Activated naive CD8-positive, alpha-beta T cell treated with anti-CD3 and anti-CD28 coated beads, Interleukin-2, amount 50 U/mL, for 16 hours (primary cell): Measurements from ENCODE around the gene MDFI.

Experiments used
- DNase-seq: peaks from one replicate; pipeline ENCODE4 v3.0.0-alpha.2; 2020; ENCODE audit warnings: low read depth, low spot score

Gene MDFI

GRCh38 chr6:41649596-41649995, 11.3 kb downstream of the MDFI start:
- no peak for DNase-seq

DNA sequence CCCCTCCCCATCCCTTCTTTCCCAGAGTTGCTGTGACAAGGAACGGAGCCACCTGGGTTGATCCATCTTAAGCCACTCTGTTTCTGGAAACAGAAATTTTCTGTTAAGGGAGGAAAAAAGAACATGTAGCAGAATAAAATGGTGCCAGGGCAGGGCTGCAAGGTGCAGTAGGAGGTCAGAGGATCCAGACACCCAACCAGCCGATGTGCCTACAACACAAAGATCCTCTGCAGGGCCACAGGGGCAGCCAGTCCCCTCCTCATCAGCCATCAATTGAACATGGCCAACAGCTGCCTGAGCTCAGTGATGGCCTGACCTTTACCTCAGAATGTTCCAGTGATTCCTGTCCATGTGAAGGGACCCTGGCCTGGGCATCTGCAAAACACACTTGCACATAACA, 11.9 kb downstream of the MDFI start:
- no peak for DNase-seq

- DNase-seq: no peak
Observed at GRCh38 chr6:41651246-41651961, 13.1 kb downstream of the MDFI start.

DNA sequence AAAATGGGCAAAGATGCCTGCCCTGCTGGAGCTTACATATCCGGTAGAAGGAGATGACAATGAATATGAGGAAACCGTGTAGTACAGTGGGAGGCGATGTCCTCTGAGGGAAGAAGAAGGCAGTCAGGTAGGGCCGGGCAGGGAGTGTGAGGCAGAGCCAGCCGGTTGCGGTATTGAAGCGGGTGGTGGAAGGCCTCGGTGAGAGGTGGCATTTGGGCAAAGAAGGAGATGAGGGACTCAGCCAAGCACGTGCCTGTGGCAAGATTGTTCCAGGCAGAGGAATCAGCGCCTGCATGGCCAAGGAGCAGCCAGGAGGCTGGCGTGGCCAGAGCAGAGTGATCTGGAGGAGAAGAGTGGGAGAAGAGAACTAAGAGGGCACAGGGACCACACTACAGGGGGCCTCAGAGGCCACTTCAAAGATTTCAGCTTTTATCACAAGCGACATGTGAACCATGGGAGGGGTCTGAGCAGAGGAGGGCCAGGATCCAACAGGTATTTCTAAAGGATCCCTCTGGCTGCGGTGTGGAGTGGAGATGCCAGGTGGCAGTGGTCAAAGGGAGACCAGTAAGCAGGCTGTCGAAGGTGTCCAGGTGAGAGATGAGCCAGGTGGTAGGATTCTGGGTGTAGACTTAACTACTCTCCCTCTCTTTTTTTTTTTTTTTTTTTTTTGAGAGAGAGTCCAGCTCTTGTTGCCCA, 13.8 kb downstream of the MDFI start:
- no peak for DNase-seq

DNA sequence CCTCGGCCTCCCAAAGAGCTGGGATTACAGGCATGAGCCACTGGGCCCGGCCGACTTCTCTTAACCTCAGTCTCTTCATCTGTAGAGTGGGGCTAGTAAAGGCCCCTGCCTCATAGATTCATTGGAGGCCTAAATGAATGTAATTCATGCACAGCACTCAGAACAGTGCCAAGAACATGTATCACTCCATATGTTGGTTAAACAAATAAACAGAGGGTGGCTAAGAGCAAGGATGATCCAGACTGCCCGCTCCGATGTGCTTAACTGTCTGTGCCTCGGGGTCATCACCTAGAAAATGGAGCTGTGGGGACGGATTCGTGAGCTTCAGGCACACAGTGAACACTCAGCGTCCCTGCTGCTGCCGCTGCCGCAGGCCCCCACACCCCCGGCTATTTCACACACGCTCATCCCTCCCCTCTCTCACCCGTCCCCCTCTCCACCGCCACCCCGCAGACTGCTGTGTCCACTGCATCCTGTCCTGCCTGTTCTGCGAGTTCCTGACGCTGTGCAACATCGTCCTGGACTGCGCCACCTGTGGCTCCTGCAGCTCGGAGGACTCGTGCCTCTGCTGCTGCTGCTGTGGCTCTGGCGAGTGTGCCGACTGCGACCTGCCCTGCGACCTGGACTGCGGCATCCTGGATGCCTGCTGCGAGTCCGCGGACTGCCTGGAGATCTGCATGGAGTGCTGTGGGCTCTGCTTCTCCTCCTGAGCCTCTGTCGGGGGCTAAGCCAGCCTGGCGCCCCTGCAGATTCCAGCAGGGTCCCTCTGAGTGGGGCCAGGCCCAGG, 14.8 kb downstream of the MDFI start:
- DNase-seq: no peak

DNA sequence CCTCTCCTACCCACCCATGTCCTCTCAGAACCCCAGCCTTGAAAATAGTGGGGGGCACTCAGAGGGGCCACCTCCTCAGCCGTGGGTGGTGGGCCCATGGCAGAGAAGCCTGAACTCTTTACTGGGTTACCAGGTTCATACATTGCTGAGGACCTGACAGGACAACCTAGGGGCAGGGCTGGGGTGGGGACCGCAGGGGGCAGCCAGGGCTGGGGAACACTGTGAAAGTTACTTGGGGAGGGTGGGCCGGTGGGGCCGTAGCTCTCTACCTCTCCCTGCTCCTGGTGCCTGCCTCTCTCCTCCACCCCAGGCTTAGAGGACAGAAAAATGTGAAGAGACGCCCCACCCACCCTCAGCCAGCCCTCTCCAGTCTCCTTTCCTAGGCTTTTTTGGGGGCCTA, 15.4 kb downstream of the MDFI start:
- no peak for DNase-seq

DNA sequence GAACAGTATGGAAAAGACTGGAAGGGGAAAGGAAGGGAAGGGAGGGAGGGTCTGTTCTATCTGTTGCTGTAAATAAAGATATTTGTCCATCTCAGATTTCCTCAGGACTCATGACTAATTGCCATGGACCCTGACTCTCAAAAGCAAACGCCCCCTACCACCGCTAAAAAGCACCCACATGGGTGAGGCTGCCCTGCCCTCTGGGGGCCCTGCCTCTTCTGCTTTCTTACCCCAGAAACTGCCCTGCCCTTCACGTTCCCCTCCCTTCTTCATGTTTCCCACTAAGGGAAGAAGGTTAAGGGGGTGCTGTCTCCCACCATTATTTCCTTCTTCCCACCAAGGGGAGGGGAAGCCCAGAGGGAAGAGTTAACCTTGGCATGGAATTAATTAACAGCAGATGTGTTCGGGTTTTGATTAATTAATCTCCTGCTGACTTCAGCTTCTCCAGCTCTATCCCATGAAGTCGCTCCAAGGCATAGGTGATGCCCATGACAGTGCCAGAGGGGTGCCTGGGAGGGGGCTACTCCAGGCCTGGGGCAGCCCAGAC, 16.0 kb downstream of the MDFI start:
- no peak for DNase-seq

DNA sequence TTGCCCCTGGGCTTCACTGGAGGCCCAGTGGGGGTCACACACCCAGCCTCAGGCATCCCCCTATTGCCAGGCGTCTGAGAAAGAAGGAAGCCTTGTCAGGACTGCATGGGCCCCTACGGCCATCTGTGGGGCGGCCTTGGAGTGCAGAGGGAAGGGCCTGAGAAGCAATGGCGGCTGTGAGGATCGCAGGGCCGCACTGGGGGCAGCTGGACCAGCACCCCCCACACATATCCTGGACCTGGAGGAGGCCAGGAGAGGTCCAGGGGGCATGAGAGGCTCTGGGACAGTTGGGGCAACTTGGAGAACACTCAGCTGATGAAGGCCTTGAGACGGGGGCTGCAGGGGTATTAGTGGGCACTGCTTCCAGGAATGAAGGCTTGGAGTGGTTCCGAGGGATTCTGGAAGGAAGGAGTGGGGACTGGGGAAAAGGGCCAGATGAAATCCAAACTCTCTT, 16.5 kb downstream of the MDFI start:
- DNase-seq: no peak

DNA sequence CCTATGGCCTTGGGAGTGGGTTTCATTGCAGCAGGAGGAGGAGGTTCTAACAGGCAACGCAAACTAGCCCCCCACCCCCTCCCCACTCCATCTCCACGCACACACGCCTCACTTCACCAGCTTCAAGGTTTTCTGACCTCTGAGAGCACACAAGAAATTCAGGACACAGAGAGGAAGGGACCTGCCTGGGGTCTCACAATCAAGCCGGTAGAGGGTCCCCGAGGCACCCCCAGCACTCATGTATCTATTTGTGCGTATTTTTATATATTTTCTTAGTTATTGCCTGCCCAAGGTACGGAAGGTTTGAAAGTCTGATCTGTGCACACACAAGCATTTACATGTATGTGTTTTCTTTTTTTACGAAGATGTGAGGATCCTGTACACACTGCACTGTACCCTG, 16.9 kb downstream of the MDFI start:
- DNase-seq: no peak

DNA sequence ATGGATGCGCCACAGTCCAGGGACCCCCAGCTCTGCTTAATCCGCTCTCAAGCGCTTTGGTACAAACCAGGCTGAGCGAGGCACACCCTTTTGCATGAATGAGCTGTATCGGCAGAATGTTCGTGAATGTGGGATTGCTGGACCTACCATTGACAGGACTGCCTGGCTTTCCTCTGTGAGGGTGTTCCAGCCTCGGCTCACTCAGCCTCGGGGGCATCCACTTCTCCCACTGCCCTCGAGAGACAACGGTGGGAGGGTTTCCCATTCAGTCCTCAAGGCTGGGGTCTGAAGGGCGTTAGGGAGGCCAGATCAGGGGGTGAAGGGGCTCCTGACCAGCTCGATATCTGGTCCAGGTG, 17.4 kb downstream of the MDFI start:
- DNase-seq: no peak

DNA sequence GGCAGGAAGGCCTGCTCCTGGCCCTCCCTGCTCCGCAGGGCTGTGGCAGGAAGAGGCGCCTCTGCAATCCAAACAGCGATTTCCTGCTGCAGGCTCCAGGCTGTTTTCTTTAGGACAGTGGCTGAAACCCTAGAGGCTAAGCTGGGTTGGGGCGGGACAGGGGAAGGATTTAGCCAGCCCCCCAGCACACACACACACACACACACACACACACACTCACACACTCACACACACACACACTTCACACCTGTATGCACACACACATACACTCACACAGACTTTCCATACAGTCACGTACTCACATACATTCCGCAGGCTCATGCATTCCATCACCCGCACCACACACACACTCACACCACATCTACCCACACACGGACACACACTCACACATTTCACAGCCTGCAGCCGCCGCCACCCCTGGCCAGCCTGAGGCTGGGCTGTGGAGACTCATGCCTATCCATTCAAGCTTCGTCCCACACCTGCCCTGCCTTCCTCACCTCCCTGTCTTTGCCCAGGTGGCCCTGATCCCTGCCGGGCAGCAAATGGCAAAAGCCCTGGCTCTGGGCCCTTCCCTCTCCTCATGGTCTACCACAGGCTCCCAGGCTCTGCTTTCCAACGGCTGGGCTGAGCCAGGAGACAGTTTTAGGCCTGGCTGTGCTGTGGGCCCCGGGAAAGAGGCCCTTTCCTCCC, 17.9 kb downstream of the MDFI start:
- DNase-seq: no peak

DNA sequence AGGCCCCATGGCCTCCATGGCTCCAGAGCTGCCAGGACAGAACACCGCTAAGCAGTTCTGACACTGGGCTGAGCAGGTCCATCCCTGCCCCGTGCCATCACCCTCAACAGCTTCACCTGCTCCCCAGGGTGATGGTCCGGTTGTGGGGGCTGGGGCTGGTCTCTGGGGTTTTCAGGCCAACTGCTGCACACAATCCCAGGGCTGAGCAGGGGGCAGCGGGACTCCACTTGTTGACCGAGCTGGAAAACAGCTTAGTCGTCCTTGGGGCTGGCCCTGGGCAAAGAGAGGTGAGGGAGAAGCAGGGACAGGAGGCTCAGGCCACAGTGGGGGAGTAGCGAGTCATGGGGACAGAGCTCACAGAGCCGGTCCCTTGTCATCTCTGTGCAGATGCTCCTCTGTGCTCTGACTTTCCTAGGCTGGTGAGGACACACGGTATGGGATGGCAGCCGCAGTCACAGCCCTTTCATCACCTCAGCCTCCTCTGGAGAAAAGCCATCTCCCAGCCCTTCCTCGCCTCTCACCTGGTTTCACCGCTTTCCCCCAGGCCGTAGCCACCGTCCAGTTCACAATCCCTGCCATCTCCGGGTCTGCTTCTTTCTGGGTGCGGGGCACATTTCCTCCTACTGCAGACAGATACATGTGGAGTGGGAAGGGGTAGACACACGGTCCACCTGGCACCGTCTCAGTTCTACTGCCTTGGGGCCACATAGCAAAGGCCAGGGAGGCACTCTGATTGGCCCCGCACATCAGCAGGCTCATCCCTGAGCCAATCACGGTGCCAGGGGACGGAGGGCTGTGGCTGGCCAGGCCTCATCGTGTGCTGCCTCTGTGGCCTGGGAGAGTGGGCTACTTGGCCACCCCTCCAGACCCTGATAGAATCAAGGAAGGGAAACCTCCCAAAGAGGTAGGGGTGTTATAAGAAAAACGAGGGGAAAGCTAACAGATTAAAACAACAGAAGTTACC, 19.1 kb downstream of the MDFI start:
- DNase-seq: no peak

DNA sequence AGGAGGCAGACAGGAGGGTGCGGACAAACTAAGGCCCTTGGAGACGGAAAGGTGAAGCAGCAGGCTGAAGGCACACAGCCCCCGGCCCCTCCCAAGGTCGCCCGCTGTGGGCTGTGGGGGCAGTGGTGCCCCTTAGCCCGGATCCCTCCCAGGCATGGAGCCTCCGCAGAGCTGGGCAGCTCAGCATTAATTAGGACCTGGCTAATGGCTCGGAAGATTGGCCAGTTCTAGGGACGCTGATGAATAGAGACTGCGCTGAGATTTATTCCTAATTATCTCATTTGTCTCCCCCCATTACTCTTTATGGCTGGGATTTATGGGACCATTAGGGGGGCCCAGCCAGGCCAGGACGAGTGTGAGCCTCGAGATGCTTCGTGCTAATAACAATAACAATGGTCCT, 20.4 kb downstream of the MDFI start:
- no peak for DNase-seq

DNA sequence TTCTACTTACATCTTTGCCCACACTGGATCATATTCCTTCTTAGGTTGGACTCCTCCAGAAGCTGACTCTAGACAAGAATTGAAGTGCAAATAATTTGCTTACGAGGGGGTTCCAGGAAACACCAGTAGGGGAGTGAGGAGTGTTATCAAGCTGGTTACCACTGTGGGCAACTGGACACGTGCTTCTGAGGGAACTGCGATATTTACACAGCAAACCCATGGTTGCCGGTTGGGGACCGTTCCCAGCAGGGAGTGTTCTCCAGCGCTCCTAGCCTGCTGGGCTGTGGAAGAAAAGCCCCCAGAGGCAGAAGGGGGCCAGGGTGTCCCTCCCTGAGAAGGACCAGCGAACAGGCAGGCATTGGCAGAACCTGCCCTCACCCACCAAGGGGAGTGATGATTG, 21.7 kb downstream of the MDFI start:
- DNase-seq: no peak

DNA sequence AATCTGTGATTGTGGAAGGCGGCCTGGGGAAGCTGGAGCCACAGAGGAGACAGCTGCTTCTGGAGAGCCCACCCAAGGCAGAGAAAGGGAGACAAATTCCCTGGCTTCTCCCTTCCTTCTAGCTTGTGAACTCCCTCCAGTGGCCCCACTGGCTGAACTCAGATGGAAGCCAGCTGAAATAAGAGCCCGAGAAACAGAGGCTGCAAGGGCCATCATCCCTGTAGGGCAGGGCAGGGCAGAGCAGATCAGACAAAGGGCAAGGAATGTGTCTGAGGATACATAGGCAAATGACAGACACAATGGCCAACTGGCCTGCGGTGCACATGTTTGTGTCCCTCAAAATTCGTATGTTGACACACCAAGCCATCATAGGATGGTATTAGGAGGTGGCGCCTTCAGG, 25.3 kb downstream of the MDFI start:
- DNase-seq: no peak

- no peak for DNase-seq
Observed at GRCh38 chr6:41664271-41664670, 26.0 kb downstream of the MDFI start.

DNA sequence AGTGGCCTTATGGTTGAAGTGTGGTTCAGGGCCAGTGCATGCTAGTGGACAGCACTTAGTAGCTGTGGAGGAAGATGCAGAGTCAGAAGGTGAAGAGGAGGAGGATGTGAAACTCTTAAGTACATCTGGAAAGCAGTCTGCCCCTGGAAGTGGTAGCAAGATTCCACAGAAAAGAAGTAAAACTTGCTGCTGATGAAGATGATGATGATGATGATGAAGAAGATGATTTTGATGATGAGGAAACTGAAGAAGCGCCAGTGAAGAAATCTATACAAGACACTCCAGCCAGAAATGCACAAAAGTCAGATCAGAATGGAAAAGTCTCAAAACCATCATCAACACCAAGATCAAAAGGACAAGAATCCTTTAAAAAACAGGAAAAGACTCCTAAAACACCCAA, 28.9 kb downstream of the MDFI start:
- DNase-seq: no peak

DNA sequence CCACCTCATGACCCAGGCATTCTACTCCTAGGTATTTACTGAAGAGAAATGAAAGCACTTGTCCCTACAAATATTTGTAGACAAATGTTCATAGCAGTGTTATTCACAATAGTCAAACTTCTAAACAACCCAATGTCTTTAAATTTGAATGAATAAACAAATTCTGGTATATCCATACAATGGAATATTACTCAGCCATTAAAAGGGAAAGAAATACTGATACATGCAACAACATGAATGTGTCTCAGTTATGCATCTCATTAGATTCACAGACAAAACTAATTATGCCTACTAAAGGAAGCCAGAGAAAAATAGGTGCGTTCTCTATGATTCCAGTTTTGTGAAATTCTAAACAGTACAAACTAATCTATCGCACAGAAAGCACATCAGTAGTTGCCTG, 30.7 kb downstream of the MDFI start:
- no peak for DNase-seq

- no peak for DNase-seq
Observed at GRCh38 chr6:41670703-41671360, 32.6 kb downstream of the MDFI start.

- DNase-seq: no peak
Observed at GRCh38 chr6:41671376-41671775, 33.1 kb downstream of the MDFI start.
